CD4-positive, alpha-beta memory T cell (primary cell): ENCODE results near the gene CCSER1. TPM values are rescaled to one million over a fixed set of nuclear protein-coding genes. Genes with fewer than 3 reads are reported as not detected.
"Not testable (repeated sequence)": the region's sequence is repeated elsewhere in the genome, so short reads cannot be mapped to it uniquely, and the experiment has no call there.

Experiments used
- CTCF ChIA-PET: fragments of 350-600 bp; sonication (Branson Sonifier 250); formaldehyde crosslinking; loops from one replicate; lab custom pipeline; 2021; ENCODE audit warnings: inconsistent platforms; ENCODE audit not compliant: partially characterized antibody; lab: Charles Lee
- POLR2A ChIA-PET: fragments of 350-600 bp; sonication (Branson Sonifier 250); formaldehyde crosslinking; loops from one replicate; lab custom pipeline; 2021; ENCODE audit not compliant: partially characterized antibody; lab: Charles Lee
- DNase-seq, 5 donors: peaks; one replicate each; pipeline versions ENCODE4 v3.0.0 to v3.0.0-alpha.2; 2020 to 2022; ENCODE audit warnings: mixed read lengths in 1 of 5
- H3K27ac ChIP-seq: one replicate; pipeline ENCODE4 v1.7.0; 2013; ENCODE audit warnings: low read depth, low read length
- H3K27me3 ChIP-seq: 2 replicates; pipeline ENCODE4 v1.7.0; 2013; ENCODE audit warnings: mild to moderate bottlenecking, low read length, moderate library complexity; ENCODE audit not compliant: insufficient read depth
- H3K36me3 ChIP-seq: 2 replicates; pipeline ENCODE4 v1.7.0; 2013; ENCODE audit warnings: mild to moderate bottlenecking, low read length, moderate library complexity; ENCODE audit not compliant: insufficient read depth
- H3K4me1 ChIP-seq: 2 replicates; pipeline ENCODE4 v1.7.0; 2013; ENCODE audit warnings: mild to moderate bottlenecking, low read length, moderate library complexity; ENCODE audit not compliant: insufficient read depth
- H3K4me3 ChIP-seq, 2 donors: one replicate each; pipeline ENCODE4 v1.7.0; 2013; ENCODE audit warnings: low read length in 2 of 2, mild to moderate bottlenecking in 1 of 2
- H3K9me3 ChIP-seq, 2 donors: one replicate each; pipeline ENCODE4 v1.7.0; 2013; ENCODE audit warnings: low read length in 2 of 2, control low read depth in 1 of 2; ENCODE audit not compliant: control insufficient read depth in 1 of 2
- H3K27ac Mint-ChIP-seq, 7 donors: one replicate each; pipeline ENCODE4 v1.8.0; 2020 to 2021; ENCODE audit warnings: mixed read lengths in 7 of 7, mild to moderate bottlenecking in 6 of 7, inconsistent platforms in 3 of 7, moderate library complexity in 3 of 7
- H3K27me3 Mint-ChIP-seq, 2 donors: one replicate each; pipeline ENCODE4 v1.8.0; 2020 to 2021; ENCODE audit warnings: mixed read lengths in 2 of 2
- H3K36me3 Mint-ChIP-seq, 2 donors: one replicate each; pipeline ENCODE4 v1.8.0; 2020 to 2021; ENCODE audit warnings: mixed read lengths in 2 of 2, inconsistent platforms in 1 of 2, mild to moderate bottlenecking in 1 of 2
- H3K4me1 Mint-ChIP-seq, 4 donors: one replicate each; pipeline ENCODE4 v1.8.0; 2020 to 2021; ENCODE audit warnings: mixed read lengths in 4 of 4, mild to moderate bottlenecking in 1 of 4
- H3K4me3 Mint-ChIP-seq, 8 donors: one replicate each; pipeline ENCODE4 v1.8.0; 2020 to 2021; ENCODE audit warnings: mixed read lengths in 8 of 8, mild to moderate bottlenecking in 7 of 8, moderate library complexity in 6 of 8, inconsistent platforms in 3 of 8
- H3K9me3 Mint-ChIP-seq, 8 donors: one replicate each; pipeline ENCODE4 v1.8.0; 2020 to 2021; ENCODE audit warnings: mixed read lengths in 8 of 8, mild to moderate bottlenecking in 5 of 8, inconsistent platforms in 3 of 8, moderate library complexity in 1 of 8
- intact Hi-C: fragments of 100-400 bp; cut with micrococcal nuclease; formaldehyde crosslinking; loops from one replicate; pipeline ENCODE4 v1.15.1; 2023
- polyA plus RNA-seq, 2 donors: library from polyadenylated mRNA; unstranded; fragments of 300-500 nt; fragmentation: Illumina TruSeq; gene quantifications; one replicate each; pipeline ENCODE4 v1.2.3, GENCODE V29; 2021
- total RNA-seq, 2 experiments: library from RNA; stranded (reverse); gene quantifications; one replicate each; pipeline ENCODE4 v1.2.3, GENCODE V29; 2021

The CCSER1 gene
- total and polyA plus RNA-seq, 4 experiments from 2014 or later: 0.47 to 2.0 (median 1.7) TPM; not detected in 1

- H3K27ac ChIP-seq, DNase-seq, H3K4me1 Mint-ChIP-seq, H3K4me3 Mint-ChIP-seq, H3K36me3 ChIP-seq, POLR2A ChIA-PET, H3K9me3 Mint-ChIP-seq, H3K4me1 ChIP-seq, H3K27me3 Mint-ChIP-seq, H3K27ac Mint-ChIP-seq, H3K36me3 Mint-ChIP-seq, H3K9me3 ChIP-seq, H3K27me3 ChIP-seq, H3K4me3 ChIP-seq, intact Hi-C loops, CTCF ChIA-PET: not testable (repeated sequence)
Observed at GRCh38 chr4:90317140-90317539, 189.9 kb downstream of the CCSER1 start.

GRCh38 chr4:90317785-90318184 lies 190.6 kb downstream of the CCSER1 start:
- Histone ChIP-seq H3K27me3 (no peaks in the 10 kb centered on the region), H3K27ac (no peak overlapping the region), H3K4me3 (no peak overlapping the region), H3K36me3 (no peaks in the 10 kb centered on the region), H3K4me1 (no peaks in the 10 kb centered on the region), H3K9me3 (no peaks in the 10 kb centered on the region)
- Mint-ChIP-seq H3K27ac (no peak overlapping the region), H3K36me3 (no peaks in the 10 kb centered on the region), H3K27me3 (no peaks in the 10 kb centered on the region), H3K4me1 (no peaks in the 10 kb centered on the region), H3K9me3 (peaks cover 0 to 2% (median 0%) of the 10 kb centered on the region in 8 donors), H3K4me3 (no peak overlapping the region)
- ChIA-PET CTCF (no interaction called here), POLR2A (no interaction called here)
- no peak for DNase-seq
- intact Hi-C loops: no loop called here

GRCh38 chr4:90318193-90318592 lies 191.0 kb downstream of the CCSER1 start:
- intact Hi-C loops: no loop called here
- H3K36me3 Mint-ChIP-seq: no peaks in the 10 kb centered on the region
- H3K4me3 Mint-ChIP-seq: no peak overlapping the region
- no peak overlapping the region for H3K4me3 ChIP-seq
- ChIA-PET POLR2A (no interaction called here), CTCF (no interaction called here)
- H3K9me3 ChIP-seq: no peaks in the 10 kb centered on the region
- no peak overlapping the region for H3K27ac Mint-ChIP-seq
- no peaks in the 10 kb centered on the region for H3K4me1 Mint-ChIP-seq
- H3K36me3 ChIP-seq: no peaks in the 10 kb centered on the region
- no peaks in the 10 kb centered on the region for H3K27me3 ChIP-seq
- DNase-seq: no peak
- no peaks in the 10 kb centered on the region for H3K27me3 Mint-ChIP-seq
- no peaks in the 10 kb centered on the region for H3K4me1 ChIP-seq
- H3K9me3 Mint-ChIP-seq: peaks cover 0 to 2% (median 0%) of the 10 kb centered on the region in 8 donors
- no peak overlapping the region for H3K27ac ChIP-seq

GRCh38 chr4:90328558-90328957 lies 201.4 kb downstream of the CCSER1 start:
- H3K27ac ChIP-seq: no peak overlapping the region
- DNase-seq: no peak
- H3K27me3 Mint-ChIP-seq: peaks cover 0 to 1% of the 10 kb centered on the region in 2 donors
- intact Hi-C loops: no loop called here
- POLR2A ChIA-PET: no interaction called here
- no peaks in the 10 kb centered on the region for H3K4me1 ChIP-seq
- H3K27ac Mint-ChIP-seq: no peak overlapping the region
- no peaks in the 10 kb centered on the region for H3K36me3 ChIP-seq
- H3K4me1 Mint-ChIP-seq: no peaks in the 10 kb centered on the region
- no peak overlapping the region for H3K4me3 Mint-ChIP-seq
- H3K4me3 ChIP-seq: no peak overlapping the region
- CTCF ChIA-PET: no interaction called here
- H3K36me3 Mint-ChIP-seq: no peaks in the 10 kb centered on the region
- H3K27me3 ChIP-seq: no peaks in the 10 kb centered on the region
- no peaks in the 10 kb centered on the region for H3K9me3 ChIP-seq
- peaks cover 0 to 2% (median 0%) of the 10 kb centered on the region in 8 donors for H3K9me3 Mint-ChIP-seq

GRCh38 chr4:90330546-90330945 lies 203.4 kb downstream of the CCSER1 start:
- intact Hi-C loops: no loop called here
- POLR2A ChIA-PET: no interaction called here
- peaks cover 0 to 1% of the 10 kb centered on the region in 2 donors for H3K27me3 Mint-ChIP-seq

GRCh38 chr4:90345549-90346215 lies 218.5 kb downstream of the CCSER1 start:
- Histone ChIP-seq H3K9me3 (no peaks in the 10 kb centered on the region), H3K4me1 (no peaks in the 10 kb centered on the region), H3K36me3 (no peaks in the 10 kb centered on the region), H3K27me3 (no peaks in the 10 kb centered on the region), H3K4me3 (no peak overlapping the region), H3K27ac (no peak overlapping the region)
- intact Hi-C loops: no loop called here
- DNase-seq: no peak
- H3K9me3 Mint-ChIP-seq: peaks cover 0 to 4% (median 0%) of the 10 kb centered on the region in 8 donors
- peaks cover 0 to 2% of the 10 kb centered on the region in 2 donors for H3K27me3 Mint-ChIP-seq
- no peaks in the 10 kb centered on the region for H3K36me3 Mint-ChIP-seq
- H3K27ac Mint-ChIP-seq: no peak overlapping the region
- H3K4me1 Mint-ChIP-seq: no peaks in the 10 kb centered on the region
- H3K4me3 Mint-ChIP-seq: no peak overlapping the region
- POLR2A ChIA-PET: no interaction called here
- CTCF ChIA-PET: no interaction called here

More at GRCh38 chr4:90330546-90330945, 203.4 kb downstream of the CCSER1 start:
- Mint-ChIP-seq H3K4me3 (no peak overlapping the region), H3K27ac (no peak overlapping the region), H3K36me3 (no peaks in the 10 kb centered on the region), H3K9me3 (no peaks in the 10 kb centered on the region), H3K4me1 (no peaks in the 10 kb centered on the region)
- Histone ChIP-seq H3K4me1 (no peaks in the 10 kb centered on the region), H3K9me3 (no peaks in the 10 kb centered on the region), H3K27me3 (no peaks in the 10 kb centered on the region), H3K4me3 (no peak overlapping the region), H3K27ac (no peak overlapping the region), H3K36me3 (no peaks in the 10 kb centered on the region)
- CTCF ChIA-PET: no interaction called here
- no peak for DNase-seq

- Histone ChIP-seq H3K27me3 (no peaks in the 10 kb centered on the region), H3K4me1 (no peaks in the 10 kb centered on the region), H3K36me3 (no peaks in the 10 kb centered on the region), H3K4me3 (no peak overlapping the region), H3K9me3 (no peaks in the 10 kb centered on the region), H3K27ac (no peak overlapping the region)
- peaks cover 0 to 2% of the 10 kb centered on the region in 2 donors for H3K27me3 Mint-ChIP-seq
- H3K36me3 Mint-ChIP-seq: no peaks in the 10 kb centered on the region
- H3K4me1 Mint-ChIP-seq: no peaks in the 10 kb centered on the region
- H3K27ac Mint-ChIP-seq: no peak overlapping the region
- POLR2A ChIA-PET: no interaction called here
- DNase-seq: no peak
- peaks cover 0 to 4% (median 0%) of the 10 kb centered on the region in 8 donors for H3K9me3 Mint-ChIP-seq
- CTCF ChIA-PET: no interaction called here
- H3K4me3 Mint-ChIP-seq: no peak overlapping the region
- intact Hi-C loops: no loop called here
Observed at GRCh38 chr4:90349636-90350035, 222.4 kb downstream of the CCSER1 start.
